HUES6 (cell line): Measurements from ENCODE around the gene TSTD2.
"Not testable (repeated sequence)": the region's sequence is repeated elsewhere in the genome, so short reads cannot be mapped to it uniquely, and the experiment has no call there.

Source experiments
- H3K27ac ChIP-seq: 2 replicates; pipeline ENCODE4 v1.7.0; 2013; ENCODE audit warnings: low read depth, mild to moderate bottlenecking, low read length, inconsistent platforms
- H3K27me3 ChIP-seq: 2 replicates; pipeline ENCODE4 v1.6.1; 2013; ENCODE audit warnings: low read length; ENCODE audit not compliant: control insufficient read depth, insufficient read depth
- H3K36me3 ChIP-seq: 2 replicates; pipeline ENCODE4 v1.6.1; 2013; ENCODE audit warnings: low read length; ENCODE audit not compliant: control insufficient read depth, insufficient read depth
- H3K4me1 ChIP-seq: 2 replicates; pipeline ENCODE4 v1.6.1; 2013; ENCODE audit warnings: low read length; ENCODE audit not compliant: control insufficient read depth, insufficient read depth
- H3K4me3 ChIP-seq: 2 replicates; pipeline ENCODE4 v1.5.1; 2013; ENCODE audit warnings: low read depth, low read length
- H3K9ac ChIP-seq: one replicate; pipeline ENCODE4 v1.6.1; 2013; ENCODE audit warnings: mild to moderate bottlenecking, low read length
- H3K9me3 ChIP-seq: 2 replicates; pipeline ENCODE4 v1.6.1; 2013; ENCODE audit warnings: low read depth, low read length; ENCODE audit not compliant: control insufficient read depth, insufficient read depth

The TSTD2 gene

DNA sequence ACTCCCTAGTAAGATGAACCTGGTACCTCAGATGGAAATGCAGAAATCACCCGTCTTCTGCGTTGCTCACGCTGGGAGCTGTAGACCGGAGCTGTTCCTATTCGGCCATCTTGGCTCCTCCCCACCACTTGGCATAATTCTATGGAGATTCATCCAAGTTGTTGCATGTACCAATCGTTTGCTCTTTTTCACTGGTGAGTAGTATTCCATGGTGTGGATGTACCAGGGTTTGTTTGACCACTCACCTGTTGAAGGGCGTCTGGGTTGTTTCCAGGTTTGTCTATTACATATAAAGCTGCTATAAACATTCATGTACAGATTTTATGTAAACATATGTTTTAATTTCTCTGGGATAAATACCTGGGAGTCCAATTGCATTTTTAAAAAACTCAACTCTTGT is 46.3 kb downstream of the TSTD2 start:
- not testable (repeated sequence) for H3K4me1 ChIP-seq, H3K27me3 ChIP-seq, H3K36me3 ChIP-seq, H3K27ac ChIP-seq, H3K9me3 ChIP-seq, H3K9ac ChIP-seq
- H3K4me3 ChIP-seq = peak overlapping the region; percentile 39; the same call in 1 of the 2 replicates

DNA sequence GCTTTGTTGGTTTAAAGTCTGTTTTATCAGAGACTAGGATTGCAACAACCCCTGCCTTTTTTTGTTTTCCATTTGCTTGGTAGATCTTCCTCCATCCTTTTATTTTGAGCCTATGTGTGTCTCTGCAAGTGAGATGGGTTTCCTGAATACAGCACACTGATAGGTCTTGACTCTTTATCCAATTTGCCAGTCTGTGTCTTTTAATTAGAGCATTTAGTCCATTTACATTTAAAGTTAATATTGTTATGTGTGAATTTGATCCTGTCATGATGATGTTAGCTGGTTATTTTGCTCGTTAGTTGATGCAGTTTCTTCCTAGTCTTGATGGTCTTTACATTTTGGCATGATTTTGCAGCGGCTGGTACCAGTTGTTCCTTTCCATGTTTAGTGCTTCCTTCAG is 48.4 kb downstream of the TSTD2 start:
- not testable (repeated sequence) for H3K27me3 ChIP-seq, H3K36me3 ChIP-seq, H3K4me3 ChIP-seq, H3K27ac ChIP-seq, H3K9ac ChIP-seq, H3K9me3 ChIP-seq, H3K4me1 ChIP-seq

DNA sequence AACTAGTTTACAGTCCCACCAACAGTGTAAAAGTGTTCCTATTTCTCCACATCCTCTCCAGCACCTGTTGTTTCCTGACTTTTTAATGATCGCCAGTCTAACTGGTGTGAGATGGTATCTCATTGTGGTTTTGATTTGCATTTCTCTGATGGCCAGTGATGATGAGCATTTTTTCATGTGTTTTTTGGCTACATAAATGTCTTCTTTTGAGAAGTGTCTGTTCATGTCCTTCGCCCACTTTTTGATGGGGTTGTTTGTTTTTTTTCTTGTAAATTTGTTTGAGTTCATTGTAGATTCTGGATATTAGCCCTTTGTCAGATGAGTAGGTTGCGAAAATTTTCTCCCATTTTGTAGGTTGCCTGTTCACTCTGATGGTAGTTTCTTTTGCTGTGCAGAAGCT is 51.6 kb downstream of the TSTD2 start:
- H3K9ac ChIP-seq, H3K4me3 ChIP-seq, H3K4me1 ChIP-seq, H3K27me3 ChIP-seq, H3K36me3 ChIP-seq, H3K27ac ChIP-seq, H3K9me3 ChIP-seq: not testable (repeated sequence)

- Histone ChIP-seq H3K4me1 (no peaks in the 10 kb centered on the region), H3K4me3 (no peak overlapping the region), H3K9ac (no peak overlapping the region), H3K27me3 (no peaks in the 10 kb centered on the region), H3K9me3 (no peaks in the 10 kb centered on the region), H3K27ac (no peak overlapping the region), H3K36me3 (no peaks in the 10 kb centered on the region)
Observed at GRCh38 chr9:97579914-97580313, 53.3 kb downstream of the TSTD2 start.

DNA sequence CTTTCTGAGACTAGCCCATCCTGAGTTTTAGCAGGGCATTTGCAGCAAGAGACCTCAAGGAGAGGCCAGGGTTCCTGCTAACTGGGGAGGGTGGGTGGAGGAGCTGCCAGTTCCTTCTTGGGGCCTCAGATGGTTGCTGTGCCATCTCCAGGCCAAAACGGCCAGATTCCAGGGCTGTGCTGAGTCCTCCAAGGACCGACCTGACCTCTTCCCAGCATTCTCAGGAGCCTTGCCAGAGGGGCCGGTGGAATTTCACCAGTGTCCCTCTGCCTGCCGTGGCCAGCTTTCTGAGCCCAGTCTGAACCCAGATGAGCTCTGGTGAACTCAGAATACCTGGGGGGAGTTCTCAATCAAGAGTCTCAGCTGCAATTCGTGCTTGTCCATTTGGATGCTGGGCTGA is 54.3 kb downstream of the TSTD2 start:
- Histone ChIP-seq H3K9ac (no peak overlapping the region), H3K9me3 (no peaks in the 10 kb centered on the region), H3K36me3 (no peaks in the 10 kb centered on the region), H3K27me3 (no peaks in the 10 kb centered on the region), H3K4me1 (no peaks in the 10 kb centered on the region), H3K27ac (no peak overlapping the region), H3K4me3 (no peak overlapping the region)

DNA sequence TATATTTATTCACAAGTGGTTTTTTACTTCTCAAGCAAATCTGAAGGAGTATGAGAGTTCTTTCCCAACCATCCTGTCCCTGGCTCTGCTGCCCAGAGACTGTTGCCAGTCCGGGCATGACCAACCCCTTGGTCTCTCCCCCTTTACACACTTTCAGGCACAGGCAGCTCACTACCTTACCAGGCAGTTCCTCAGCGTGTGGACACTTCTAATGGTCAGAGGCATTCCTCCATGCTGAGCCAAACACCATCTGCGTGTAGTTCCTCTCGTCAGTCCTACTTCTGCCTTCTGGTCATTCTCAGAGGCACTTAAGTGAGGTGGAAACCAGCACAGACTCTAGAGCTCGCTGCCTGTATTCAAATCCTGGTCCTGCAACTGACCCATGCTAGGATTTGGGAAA is 56.1 kb downstream of the TSTD2 start:
- no peak overlapping the region for H3K9ac ChIP-seq
- no peak overlapping the region for H3K27ac ChIP-seq
- H3K36me3 ChIP-seq = no peaks in the 10 kb centered on the region
- no peak overlapping the region for H3K4me3 ChIP-seq
- no peaks in the 10 kb centered on the region for H3K9me3 ChIP-seq
- H3K27me3 ChIP-seq = no peaks in the 10 kb centered on the region
- H3K4me1 ChIP-seq = no peaks in the 10 kb centered on the region

- Histone ChIP-seq H3K9ac (no peak overlapping the region), H3K4me3 (no peak overlapping the region), H3K27me3 (no peaks in the 10 kb centered on the region), H3K27ac (no peak overlapping the region), H3K4me1 (no peaks in the 10 kb centered on the region), H3K9me3 (no peaks in the 10 kb centered on the region), H3K36me3 (no peaks in the 10 kb centered on the region)
Observed at GRCh38 chr9:97575673-97576200, 57.4 kb downstream of the TSTD2 start.

GRCh38 chr9:97574921-97575672 is 58.1 kb downstream of the TSTD2 start:
- H3K4me3 ChIP-seq, H3K27ac ChIP-seq, H3K9ac ChIP-seq, H3K27me3 ChIP-seq, H3K36me3 ChIP-seq, H3K4me1 ChIP-seq, H3K9me3 ChIP-seq: not testable (repeated sequence)

GRCh38 chr9:97574101-97574571 is 59.0 kb downstream of the TSTD2 start:
- not testable (repeated sequence) for H3K9ac ChIP-seq, H3K36me3 ChIP-seq, H3K27ac ChIP-seq, H3K4me1 ChIP-seq, H3K9me3 ChIP-seq, H3K4me3 ChIP-seq, H3K27me3 ChIP-seq

DNA sequence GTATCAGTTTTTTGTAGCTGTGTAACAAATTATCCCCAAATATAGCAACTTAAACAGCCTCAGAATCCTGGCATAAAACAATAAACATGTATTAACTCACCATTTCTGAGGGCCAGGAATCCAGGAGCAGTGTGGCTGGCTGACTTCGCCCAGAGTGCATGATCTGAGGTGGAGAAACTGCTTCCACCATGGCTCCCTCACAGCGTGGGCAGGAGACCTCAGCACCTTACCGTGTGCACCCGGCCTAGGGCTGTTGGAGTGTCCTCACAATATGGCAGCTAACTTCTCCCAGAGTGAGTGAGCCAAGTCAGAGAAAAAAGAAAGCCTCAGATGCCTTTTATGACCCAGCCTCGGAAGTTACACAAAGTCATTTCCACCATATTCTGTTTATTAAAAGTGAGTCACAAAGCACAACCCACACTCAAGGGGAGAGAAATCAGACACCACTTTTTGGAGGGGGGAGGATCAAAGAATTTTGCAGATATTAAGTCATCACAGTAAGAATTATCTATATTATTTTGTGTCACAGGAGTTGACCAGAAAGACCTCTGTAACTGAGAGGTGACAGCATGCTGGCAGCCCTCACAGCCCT is 59.6 kb downstream of the TSTD2 start:
- Histone ChIP-seq H3K9me3 (no peaks in the 10 kb centered on the region), H3K4me1 (no peaks in the 10 kb centered on the region), H3K4me3 (no peak overlapping the region), H3K27ac (no peak overlapping the region), H3K9ac (no peak overlapping the region), H3K27me3 (no peaks in the 10 kb centered on the region; the same call in 1 of the 2 replicates), H3K36me3 (no peaks in the 10 kb centered on the region)

GRCh38 chr9:97572892-97573365 is 60.2 kb downstream of the TSTD2 start:
- Histone ChIP-seq H3K9me3 (no peaks in the 10 kb centered on the region), H3K27me3 (no peaks in the 10 kb centered on the region; the same call in 1 of the 2 replicates), H3K27ac (no peak overlapping the region), H3K4me3 (no peak overlapping the region), H3K36me3 (no peaks in the 10 kb centered on the region), H3K4me1 (no peaks in the 10 kb centered on the region), H3K9ac (no peak overlapping the region)
